Suprapubic skin (tissue), 4 donors: ENCODE data around the gene CCBE1. TPM values are rescaled to one million over a fixed set of nuclear protein-coding genes. Genes with fewer than 3 reads are reported as not detected.

Experiments
- DNase-seq, 2 donors: peaks; one replicate each; pipeline ENCODE4 v3.0.0-alpha.2; 2019; ENCODE audit warnings: low spot score in 2 of 2
- H3K27ac ChIP-seq: fragments of 200-600 bp; sonication (generic); one replicate; pipeline ENCODE4 v1.5.1; 2019
- H3K27me3 ChIP-seq: fragments of 200-600 bp; sonication (generic); one replicate; pipeline ENCODE4 v1.5.1; 2019
- H3K36me3 ChIP-seq: fragments of 200-600 bp; sonication (generic); one replicate; pipeline ENCODE4 v1.5.1; 2019
- H3K4me1 ChIP-seq: fragments of 200-600 bp; sonication (generic); one replicate; pipeline ENCODE4 v1.5.1; 2019
- H3K4me3 ChIP-seq: fragments of 200-600 bp; sonication (generic); one replicate; pipeline ENCODE4 v1.5.1; 2019; ENCODE audit warnings: mild to moderate bottlenecking
- H3K9me3 ChIP-seq: fragments of 200-600 bp; sonication (generic); one replicate; pipeline ENCODE4 v1.5.1; 2019
- CTCF ChIP-seq, 2 donors: fragments of 200-600 bp in 1 of 2; fragments of 450-650 bp in 1 of 2; sonication (generic) in 1 of 2; IDR thresholded peaks; one replicate each; pipeline ENCODE4 v1.5.1; 2016 to 2019; ENCODE audit warnings: antibody characterized with exemption in 2 of 2, mild to moderate bottlenecking in 1 of 2, moderate library complexity in 1 of 2
- EP300 ChIP-seq: sonication (generic); formaldehyde crosslinking; IDR thresholded peaks from one replicate; pipeline ENCODE4 v1.6.1; 2017; ENCODE audit warnings: antibody characterized with exemption
- POLR2A ChIP-seq, 2 donors: fragments of 450-650 bp; IDR thresholded peaks; one replicate each; pipeline ENCODE4 v1.6.1; 2017; ENCODE audit warnings: antibody characterized with exemption in 2 of 2, mild to moderate bottlenecking in 2 of 2, moderate library complexity in 2 of 2
- POLR2AphosphoS5 ChIP-seq, 3 donors: sonication (generic); formaldehyde crosslinking; IDR thresholded peaks; one replicate each; pipeline ENCODE4 v1.6.1; 2017; ENCODE audit warnings: antibody characterized with exemption in 3 of 3
- WGBS: methylation state at CpG from one replicate; pipeline ENCODE4 v1.1.5; 2018; 5-methylcytosine and 5-hydroxymethylcytosine counted together
- total RNA-seq, 4 donors: library from RNA; depleted of rRNA; stranded (reverse); fragments of >200 nt; gene quantifications; one replicate each; pipeline ENCODE4 v1.1.0, GENCODE V29; 2016

The CCBE1 gene
- total RNA-seq, 4 donors from 2014 or later: 0.81 to 3.7 (median 1.7) TPM

GRCh38 chr18:59706499-59706898, 9.3 kb upstream of the CCBE1 start:
- TF ChIP-seq CTCF (IDR thresholded peaks at IDR 0.05) (no peak), POLR2A (IDR thresholded peaks at IDR 0.05) (no peak), EP300 (no peak), POLR2AphosphoS5 (IDR thresholded peaks at IDR 0.05) (no peak)
- peaks cover 18% of the 10 kb centered on the region for H3K4me1 ChIP-seq
- H3K27me3 ChIP-seq: no peaks in the 10 kb centered on the region
- 31% methylated on average over 5 of the region's 5 CpGs for WGBS
- no peak overlapping the region for H3K27ac ChIP-seq
- no peaks in the 10 kb centered on the region for H3K9me3 ChIP-seq
- no peak for DNase-seq
- H3K4me3 ChIP-seq: no peak overlapping the region
- no peaks in the 10 kb centered on the region for H3K36me3 ChIP-seq

DNA sequence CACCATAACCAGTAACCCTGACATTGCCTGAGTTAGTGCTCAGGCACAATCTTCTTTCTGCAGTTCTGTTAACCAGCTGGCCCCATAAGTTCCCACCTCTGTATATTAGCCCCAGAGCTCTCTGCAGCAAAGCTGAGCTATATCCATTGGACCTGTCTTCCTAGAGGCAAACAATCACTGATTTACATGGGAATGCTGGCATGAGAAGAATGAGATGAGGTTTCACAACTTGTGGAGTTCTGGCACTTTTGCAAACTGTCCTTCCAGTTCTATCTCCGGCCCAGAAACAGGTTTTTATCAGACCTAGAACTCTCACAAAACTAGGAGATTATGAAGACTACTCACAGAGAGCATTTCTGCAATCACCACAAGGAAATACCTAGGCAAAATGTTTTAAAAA, 7.9 kb upstream of the CCBE1 start:
- Histone ChIP-seq H3K27me3 (no peaks in the 10 kb centered on the region), H3K4me1 (peaks cover 23% of the 10 kb centered on the region), H3K9me3 (no peaks in the 10 kb centered on the region), H3K36me3 (no peaks in the 10 kb centered on the region), H3K4me3 (no peak overlapping the region), H3K27ac (no peak overlapping the region)
- no peak for DNase-seq
- WGBS: 12% methylated on average over 1 of the region's 1 CpG
- TF ChIP-seq CTCF (IDR thresholded peaks at IDR 0.05): no peak
- no peak for TF ChIP-seq EP300
- no peak for TF ChIP-seq POLR2A (IDR thresholded peaks at IDR 0.05)
- TF ChIP-seq POLR2AphosphoS5 (IDR thresholded peaks at IDR 0.05): no peak

DNA sequence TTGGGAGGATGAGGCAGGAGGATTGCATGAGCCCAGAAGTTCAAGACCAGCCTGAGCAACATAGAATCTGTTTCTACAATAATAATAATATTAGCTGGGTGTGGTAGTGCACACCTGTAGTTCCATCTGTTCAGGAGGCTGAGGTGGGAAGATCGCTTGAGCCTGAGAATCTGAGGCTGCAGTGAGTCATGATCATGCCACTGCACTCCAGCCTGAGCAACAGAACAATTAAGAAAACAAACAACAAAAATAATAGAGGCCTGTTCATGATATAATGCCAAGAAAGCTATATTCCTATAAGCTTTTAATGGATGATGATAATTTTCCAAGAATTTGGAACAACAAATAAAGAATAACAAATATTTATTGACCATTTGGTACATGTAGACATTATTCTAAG, 6.9 kb upstream of the CCBE1 start:
- DNase-seq: no peak
- no peaks in the 10 kb centered on the region for H3K9me3 ChIP-seq
- no peaks in the 10 kb centered on the region for H3K27me3 ChIP-seq
- WGBS: 60% methylated on average over 1 of the region's 1 CpG
- H3K4me1 ChIP-seq: peaks cover 27% of the 10 kb centered on the region
- no peak overlapping the region for H3K4me3 ChIP-seq
- no peaks in the 10 kb centered on the region for H3K36me3 ChIP-seq
- H3K27ac ChIP-seq: no peak overlapping the region
- no peak for TF ChIP-seq EP300

DNA sequence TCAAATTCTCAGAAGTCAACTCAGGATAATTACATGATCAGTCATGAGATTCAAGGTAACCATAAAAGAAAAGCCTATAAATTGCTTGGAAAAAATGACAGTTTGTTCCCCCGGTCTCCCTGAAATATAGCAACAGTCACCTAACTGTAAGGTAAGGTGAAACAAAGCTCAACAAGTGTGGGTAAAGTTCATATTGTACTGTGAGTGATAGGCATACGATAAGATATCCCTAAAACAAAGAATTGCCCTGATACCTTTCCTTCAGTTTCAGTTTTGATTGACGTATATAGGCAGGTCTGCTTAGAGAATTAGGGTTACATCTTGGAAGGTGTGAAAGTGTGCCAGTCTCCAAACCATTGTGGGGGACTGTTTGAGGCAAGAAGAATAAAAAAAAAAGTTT, 4.0 kb upstream of the CCBE1 start:
- H3K4me1 ChIP-seq: peaks cover 39% of the 10 kb centered on the region
- 50% methylated on average over 3 of the region's 3 CpGs for WGBS
- TF ChIP-seq POLR2A (IDR thresholded peaks at IDR 0.05): no peak
- no peak for TF ChIP-seq CTCF (IDR thresholded peaks at IDR 0.05)
- no peak for TF ChIP-seq POLR2AphosphoS5 (IDR thresholded peaks at IDR 0.05)
- TF ChIP-seq EP300: no peak

GRCh38 chr18:59700535-59700967, 3.3 kb upstream of the CCBE1 start:
- Histone ChIP-seq H3K4me1 (peaks cover 41% of the 10 kb centered on the region), H3K4me3 (no peak overlapping the region), H3K9me3 (no peaks in the 10 kb centered on the region), H3K36me3 (no peaks in the 10 kb centered on the region), H3K27ac (no peak overlapping the region), H3K27me3 (peaks cover 28% of the 10 kb centered on the region)
- DNase-seq: no peak
- WGBS: 55% methylated on average over 3 of the region's 3 CpGs
- no peak for TF ChIP-seq POLR2A (IDR thresholded peaks at IDR 0.05)
- no peak for TF ChIP-seq CTCF (IDR thresholded peaks at IDR 0.05)

More for the DNA sequence above, 4.0 kb upstream of the CCBE1 start:
- Histone ChIP-seq H3K4me3 (no peak overlapping the region), H3K27me3 (peaks cover 21% of the 10 kb centered on the region), H3K9me3 (no peaks in the 10 kb centered on the region), H3K27ac (no peak overlapping the region), H3K36me3 (no peaks in the 10 kb centered on the region)
- no peak for DNase-seq
